ENCODE data around the gene C3orf18. TPM values are rescaled to one million over a fixed set of nuclear protein-coding genes. Genes with fewer than 3 reads are reported as not detected.

C3orf18 gene
- total and polyA plus RNA-seq, 9 of the 15 experiments (the other 6 are each of a cell fraction or from before 2014, with no cell fraction given) = 0.01 to 2.3 (median 0.94) TPM

DNA sequence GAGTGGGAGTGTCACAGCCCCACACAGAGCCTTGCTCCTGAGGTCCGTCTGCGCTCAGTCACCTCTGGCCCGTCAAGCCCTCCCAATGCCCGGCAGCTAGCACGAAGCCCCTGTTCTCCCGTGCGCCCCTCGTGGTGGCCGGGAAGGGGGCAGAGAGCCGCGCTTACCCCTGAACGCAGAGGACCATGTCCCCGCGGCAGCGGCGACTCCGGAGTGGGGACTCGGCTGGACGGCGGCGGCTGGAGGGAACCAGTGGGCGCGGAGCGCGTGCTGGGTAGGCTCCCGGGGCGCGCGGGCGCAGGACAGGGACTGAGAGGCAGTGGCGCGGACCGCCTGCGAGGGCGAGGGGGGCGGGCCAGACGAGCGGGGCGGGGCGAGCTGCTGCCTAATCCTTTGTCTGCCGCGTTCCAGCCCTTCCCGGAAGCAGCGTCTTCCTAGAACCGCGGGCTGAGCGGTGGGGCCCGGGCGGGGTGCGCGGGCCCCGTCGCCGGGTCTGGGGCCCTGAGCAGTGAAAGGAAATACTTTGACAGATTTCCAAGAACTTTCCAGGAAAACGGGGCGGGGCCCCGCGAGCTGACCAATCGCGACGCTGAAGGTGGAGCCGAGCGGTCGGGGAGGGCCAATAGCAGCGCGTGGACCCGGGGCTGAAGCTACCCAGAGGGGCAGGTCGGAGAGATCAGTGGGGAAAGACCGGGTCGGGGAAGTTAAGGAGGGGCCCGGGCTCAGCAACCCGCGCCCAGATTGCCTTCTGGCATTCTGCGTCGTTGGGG is 44.1 kb upstream of the C3orf18 start, which contains the start of gene CISH (continued):
- TF ChIP-seq MYNN (IDR thresholded peaks at IDR 0.05) (peak; percentile 68; the same call in 1 of the 2 replicates), MYNN (CRISPR knock-in tag; IDR thresholded peaks at IDR 0.05) (no peak), KAT7 (CRISPR knock-in tag; IDR thresholded peaks at IDR 0.05; ENCODE audit: borderline replicate concordance) (no peak), U2AF2 (optimal IDR thresholded peaks at IDR 0.05; ENCODE audit: low read depth, low read length) (no peak), MBD2 (IDR thresholded peaks at IDR 0.05; ENCODE audit: borderline replicate concordance, low read depth) (peak; percentile 58; the same call in 1 of the 2 replicates), ZNF253 (CRISPR knock-in tag; conservative IDR thresholded peaks at IDR 0.05) (no peak), HDAC2 (IDR thresholded peaks at IDR 0.05) (no peak; the same call in 1 of the 2 replicates), ZBTB7A (IDR thresholded peaks at IDR 0.05; ENCODE audit: borderline replicate concordance, control insufficient read depth, low read depth, low read length) (peak; percentile 79), POLR2G (IDR thresholded peaks at IDR 0.05; ENCODE audit: low read depth, low read length) (peak; percentile 89), JUND (IDR thresholded peaks at IDR 0.05; ENCODE audit: borderline replicate concordance, low read depth, low read length) (no peak; the same call in 1 of the 2 replicates), JUND (tag; IDR thresholded peaks at IDR 0.05; ENCODE audit: borderline replicate concordance, low read depth, low read length) (no peak), WHSC1 (IDR thresholded peaks at IDR 0.05; ENCODE audit: low read length) (no peak), ESRRB (CRISPR knock-in tag; IDR thresholded peaks at IDR 0.05; ENCODE audit: borderline replicate concordance) (peak; percentile 37; the same call in 1 of the 2 replicates), ZNF785 (CRISPR knock-in tag; IDR thresholded peaks at IDR 0.05) (no peak), ARID1B (IDR thresholded peaks at IDR 0.05) (peak; percentile 34; the same call in 1 of the 2 replicates), NFIX (CRISPR knock-in tag; IDR thresholded peaks at IDR 0.05; ENCODE audit: low read depth) (no peak), MYC (IDR thresholded peaks at IDR 0.05; ENCODE audit: low read depth, low read length) (0 out of 2 replicates have a peak, but pooled peaks have one; percentile 85), MYC (CRISPR knock-in tag; IDR thresholded peaks at IDR 0.05; ENCODE audit: borderline replicate concordance, low read depth) (no peak), PTTG1 (tag; IDR thresholded peaks at IDR 0.05; ENCODE audit: low read depth) (no peak), SIX5 (IDR thresholded peaks at IDR 0.05; ENCODE audit: borderline replicate concordance in 1 of 2, insufficient read depth in 1 of 2, low read depth in 1 of 2, low read length in 2 of 2) (0 out of 4 replicates have a peak, but pooled peaks of 1 of the 2 experiments have one; percentile 28), RBFOX2 (IDR thresholded peaks at IDR 0.05; ENCODE audit: low read depth, low read length) (peak; percentile 91), ZNF41 (CRISPR knock-in tag; conservative IDR thresholded peaks at IDR 0.05) (no peak), ZC3H8 (IDR thresholded peaks at IDR 0.05) (no peak)
- TF ChIP-seq, protein P1, sequence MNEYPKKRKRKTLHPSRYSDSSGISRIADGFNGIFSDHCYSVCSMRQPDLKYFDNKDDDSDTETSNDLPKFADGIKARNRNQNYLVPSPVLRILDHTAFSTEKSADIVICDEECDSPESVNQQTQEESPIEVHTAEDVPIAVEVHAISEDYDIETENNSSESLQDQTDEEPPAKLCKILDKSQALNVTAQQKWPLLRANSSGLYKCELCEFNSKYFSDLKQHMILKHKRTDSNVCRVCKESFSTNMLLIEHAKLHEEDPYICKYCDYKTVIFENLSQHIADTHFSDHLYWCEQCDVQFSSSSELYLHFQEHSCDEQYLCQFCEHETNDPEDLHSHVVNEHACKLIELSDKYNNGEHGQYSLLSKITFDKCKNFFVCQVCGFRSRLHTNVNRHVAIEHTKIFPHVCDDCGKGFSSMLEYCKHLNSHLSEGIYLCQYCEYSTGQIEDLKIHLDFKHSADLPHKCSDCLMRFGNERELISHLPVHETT (CRISPR knock-in tag; conservative IDR thresholded peaks at IDR 0.05 in 1 of 2, IDR thresholded peaks at IDR 0.05 in 1 of 2) = peak in 1 of 2 experiments; percentile 76; a peak in 1 of 4 replicates
- TF ChIP-seq, protein P2, sequence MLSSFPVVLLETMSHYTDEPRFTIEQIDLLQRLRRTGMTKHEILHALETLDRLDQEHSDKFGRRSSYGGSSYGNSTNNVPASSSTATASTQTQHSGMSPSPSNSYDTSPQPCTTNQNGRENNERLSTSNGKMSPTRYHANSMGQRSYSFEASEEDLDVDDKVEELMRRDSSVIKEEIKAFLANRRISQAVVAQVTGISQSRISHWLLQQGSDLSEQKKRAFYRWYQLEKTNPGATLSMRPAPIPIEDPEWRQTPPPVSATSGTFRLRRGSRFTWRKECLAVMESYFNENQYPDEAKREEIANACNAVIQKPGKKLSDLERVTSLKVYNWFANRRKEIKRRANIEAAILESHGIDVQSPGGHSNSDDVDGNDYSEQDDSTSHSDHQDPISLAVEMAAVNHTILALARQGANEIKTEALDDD (IDR thresholded peaks at IDR 0.05) = no peak
- TF ChIP-seq, protein P3, sequence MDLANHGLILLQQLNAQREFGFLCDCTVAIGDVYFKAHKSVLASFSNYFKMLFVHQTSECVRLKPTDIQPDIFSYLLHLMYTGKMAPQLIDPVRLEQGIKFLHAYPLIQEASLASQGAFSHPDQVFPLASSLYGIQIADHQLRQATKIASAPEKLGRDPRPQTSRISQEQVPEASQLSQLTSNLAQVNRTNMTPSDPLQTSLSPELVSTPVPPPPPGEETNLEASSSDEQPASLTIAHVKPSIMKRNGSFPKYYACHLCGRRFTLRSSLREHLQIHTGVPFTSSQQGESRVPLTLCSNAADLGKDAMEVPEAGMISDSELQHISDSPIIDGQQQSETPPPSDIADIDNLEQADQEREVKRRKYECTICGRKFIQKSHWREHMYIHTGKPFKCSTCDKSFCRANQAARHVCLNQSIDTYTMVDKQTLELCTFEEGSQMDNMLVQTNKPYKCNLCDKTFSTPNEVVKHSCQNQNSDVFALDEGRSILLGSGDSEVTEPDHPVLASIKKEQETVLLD (IDR thresholded peaks at IDR 0.05) = 0 out of 2 replicates have a peak, but pooled peaks have one; percentile 43
